Measurements from ENCODE around the gene FANCE. TPM values are rescaled to one million over a fixed set of nuclear protein-coding genes. Genes with fewer than 3 reads are reported as not detected.

Gene FANCE
- polyA plus RNA-seq, 4 donors: 1.6 to 10.3 (median 3.1) TPM

DNA sequence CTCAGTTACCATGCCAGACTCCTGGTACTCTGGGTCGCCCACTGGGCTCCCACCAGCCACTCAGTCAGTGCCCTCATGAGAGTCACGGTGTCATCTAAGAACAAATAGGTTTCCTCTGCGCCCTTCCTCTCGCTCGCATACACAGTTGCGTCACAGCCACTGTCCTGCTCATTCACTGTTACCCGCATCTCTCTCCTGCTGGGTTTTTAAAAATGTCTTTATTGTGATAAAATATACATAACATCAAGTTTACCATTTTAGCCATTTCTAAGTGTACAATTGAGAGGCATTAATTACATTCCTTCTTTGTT, 40.8 kb downstream of the FANCE start:
- no peak for FAIRE-seq
- Histone ChIP-seq H3K36me3 (ENCODE audit: control insufficient read depth in 3 of 3, insufficient read depth in 2 of 3, low read depth in 1 of 3, low read length in 3 of 3) (peaks cover 0 to 43% (median 0%) of the 10 kb centered on the region in 3 donors), H3K4me3 (ENCODE audit: low read depth in 1 of 3, low read length in 3 of 3) (no peak overlapping the region), H3K27ac (ENCODE audit: low read depth in 1 of 3, low read length in 2 of 3) (peak overlapping the region in 2 of 3 donors; percentile 32 to 73), H3K9me3 (ENCODE audit: control insufficient read depth in 2 of 2, insufficient read depth in 1 of 2, low read depth in 1 of 2, low read length in 1 of 2) (no peaks in the 10 kb centered on the region), H3K4me1 (ENCODE audit: control insufficient read depth in 3 of 3, insufficient read depth in 2 of 3, low read depth in 1 of 3, low read length in 2 of 3) (peaks cover 3 to 75% (median 9%) of the 10 kb centered on the region in 3 donors), H3K27me3 (ENCODE audit: control insufficient read depth in 3 of 3, insufficient read depth in 3 of 3, low read length in 3 of 3) (peaks cover 0 to 3% (median 0%) of the 10 kb centered on the region in 3 donors)
- 66 to 91% (median 87%) methylated on average over 7 of the region's 7 CpGs for WGBS, 3 donors
- DNase-seq: no peak

DNA sequence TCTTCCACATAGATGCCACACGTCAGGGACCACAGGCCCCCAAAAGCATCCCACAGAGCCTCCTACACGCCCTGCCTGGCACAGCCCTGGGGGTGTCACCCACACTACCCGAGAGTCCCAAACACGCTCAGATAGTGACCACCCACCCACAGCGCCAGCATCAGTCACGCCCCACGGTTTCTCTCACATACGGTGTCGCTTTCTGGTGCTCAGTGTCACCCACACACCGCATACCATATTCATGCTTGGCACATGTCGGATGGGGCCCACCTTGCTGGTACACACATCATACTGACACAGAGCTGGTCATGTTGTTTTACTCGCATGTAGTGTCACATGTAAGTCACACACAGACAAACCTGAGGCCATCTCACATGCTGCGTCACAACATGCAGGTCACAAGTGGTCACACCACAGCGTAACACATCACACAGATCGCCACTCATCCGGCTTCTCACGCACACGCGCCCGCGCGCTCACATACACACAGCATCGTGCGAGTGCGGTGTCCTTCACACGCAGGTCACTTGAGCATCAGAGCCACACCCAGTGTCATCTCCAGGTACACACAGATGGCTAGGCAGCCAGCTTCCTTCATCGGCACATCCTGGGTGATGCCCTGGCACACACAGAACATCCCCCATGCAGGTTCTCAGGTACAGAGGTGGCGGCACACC, 41.3 kb downstream of the FANCE start:
- peaks cover 0 to 38% (median 0%) of the 10 kb centered on the region in 3 donors for H3K36me3 ChIP-seq (ENCODE audit: control insufficient read depth in 3 of 3, insufficient read depth in 2 of 3, low read depth in 1 of 3, low read length in 3 of 3)
- no peaks in the 10 kb centered on the region for H3K9me3 ChIP-seq (ENCODE audit: control insufficient read depth in 2 of 2, insufficient read depth in 1 of 2, low read depth in 1 of 2, low read length in 1 of 2)
- 77 to 89% (median 78%) methylated on average over 28 of the region's 28 CpGs for WGBS, 3 donors
- no peak overlapping the region for H3K4me3 ChIP-seq (ENCODE audit: low read depth in 1 of 3, low read length in 3 of 3)
- no peak for DNase-seq
- peak overlapping the region in 1 of 3 donors; percentile 0 for H3K27ac ChIP-seq (ENCODE audit: low read depth in 1 of 3, low read length in 2 of 3)
- no peak for FAIRE-seq
- peaks cover 0 to 8% (median 0%) of the 10 kb centered on the region in 3 donors for H3K27me3 ChIP-seq (ENCODE audit: control insufficient read depth in 3 of 3, insufficient read depth in 3 of 3, low read length in 3 of 3)
- H3K4me1 ChIP-seq (ENCODE audit: control insufficient read depth in 3 of 3, insufficient read depth in 2 of 3, low read depth in 1 of 3, low read length in 2 of 3): peaks cover 3 to 75% (median 5%) of the 10 kb centered on the region in 3 donors

DNA sequence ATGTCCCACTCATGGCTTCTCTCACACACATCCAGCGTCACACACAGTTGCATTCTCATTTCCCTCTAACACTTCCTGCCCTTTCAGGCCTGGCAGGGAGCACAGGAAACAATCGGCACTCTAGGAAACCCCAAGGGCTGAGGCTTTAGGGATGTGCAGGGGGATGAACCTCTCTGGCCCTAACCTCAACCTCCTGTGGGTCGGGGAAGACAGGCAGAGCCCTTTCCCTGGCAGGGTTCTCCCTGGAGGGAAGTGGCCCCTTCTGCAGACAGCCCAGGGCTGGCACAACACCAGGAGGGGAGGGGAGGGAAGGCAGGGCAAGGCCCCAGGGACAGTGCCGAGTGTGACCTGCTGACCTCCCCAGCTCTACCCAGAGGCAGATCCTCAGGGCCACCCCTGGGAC, 42.0 kb downstream of the FANCE start:
- WGBS, 3 donors: 10 to 20% (median 10%) methylated on average over 4 of the region's 4 CpGs
- H3K36me3 ChIP-seq (ENCODE audit: control insufficient read depth in 3 of 3, insufficient read depth in 2 of 3, low read depth in 1 of 3, low read length in 3 of 3): peaks cover 0 to 38% (median 0%) of the 10 kb centered on the region in 3 donors
- peak overlapping the region in 1 of 3 donors; percentile 0 for H3K27ac ChIP-seq (ENCODE audit: low read depth in 1 of 3, low read length in 2 of 3)
- peak overlapping the region in 2 of 3 donors; percentile 4 to 10 for H3K4me3 ChIP-seq (ENCODE audit: low read depth in 1 of 3, low read length in 3 of 3)
- H3K4me1 ChIP-seq (ENCODE audit: control insufficient read depth in 3 of 3, insufficient read depth in 2 of 3, low read depth in 1 of 3, low read length in 2 of 3): peaks cover 3 to 77% (median 5%) of the 10 kb centered on the region in 3 donors
- FAIRE-seq: no peak
- peaks cover 0 to 14% (median 0%) of the 10 kb centered on the region in 3 donors for H3K27me3 ChIP-seq (ENCODE audit: control insufficient read depth in 3 of 3, insufficient read depth in 3 of 3, low read length in 3 of 3)
- H3K9me3 ChIP-seq (ENCODE audit: control insufficient read depth in 2 of 2, insufficient read depth in 1 of 2, low read depth in 1 of 2, low read length in 1 of 2): no peaks in the 10 kb centered on the region
- no peak for DNase-seq

DNA sequence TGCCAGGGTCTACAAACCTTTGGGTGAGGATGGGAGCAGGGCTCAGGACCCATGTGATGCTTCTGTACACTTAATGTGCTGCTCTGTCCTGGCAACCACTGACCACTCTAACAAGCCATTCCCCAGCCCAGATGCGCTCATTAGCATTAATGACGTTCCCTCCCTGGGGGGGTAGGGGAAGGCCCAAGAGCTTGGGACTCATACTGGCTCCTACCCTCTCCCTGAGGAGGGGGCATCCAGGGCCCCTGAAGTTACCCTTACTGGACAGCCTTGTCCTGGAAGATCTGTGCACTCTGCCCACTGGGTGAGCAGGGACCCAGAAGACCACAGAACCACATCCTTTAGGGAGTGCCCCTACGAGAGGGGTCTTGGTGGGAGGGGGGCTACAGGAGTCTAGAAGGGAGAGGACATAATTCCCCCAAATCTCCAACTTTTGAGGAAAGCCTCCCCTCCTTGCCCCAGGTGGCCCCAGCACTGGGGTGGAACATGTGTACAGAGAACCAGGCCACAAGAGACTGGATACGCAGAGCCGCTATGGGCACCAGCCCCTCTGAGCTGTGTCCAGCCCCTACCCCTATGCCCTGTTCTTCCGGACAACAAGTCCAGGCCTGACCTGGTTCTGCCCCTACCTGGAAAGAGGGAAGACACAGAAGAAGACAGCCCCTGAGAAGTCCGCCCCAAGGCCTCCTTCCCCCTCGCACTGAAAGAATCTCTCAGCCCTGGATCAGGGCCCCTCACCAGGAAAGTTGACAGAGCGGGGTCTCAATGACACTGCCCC, 43.3 kb downstream of the FANCE start:
- WGBS, 3 donors: 32 to 56% (median 54%) methylated on average over 9 of the region's 9 CpGs
- Histone ChIP-seq H3K9me3 (ENCODE audit: control insufficient read depth in 2 of 2, insufficient read depth in 1 of 2, low read depth in 1 of 2, low read length in 1 of 2) (no peaks in the 10 kb centered on the region), H3K4me1 (ENCODE audit: control insufficient read depth in 3 of 3, insufficient read depth in 2 of 3, low read depth in 1 of 3, low read length in 2 of 3) (peaks cover 3 to 69% (median 5%) of the 10 kb centered on the region in 3 donors), H3K27ac (ENCODE audit: low read depth in 1 of 3, low read length in 2 of 3) (peak overlapping the region; percentile 30 to 94 (median 73)), H3K4me3 (ENCODE audit: low read depth in 1 of 3, low read length in 3 of 3) (peak overlapping the region; percentile 71 to 91 (median 88)), H3K36me3 (ENCODE audit: control insufficient read depth in 3 of 3, insufficient read depth in 2 of 3, low read depth in 1 of 3, low read length in 3 of 3) (peaks cover 0 to 38% (median 0%) of the 10 kb centered on the region in 3 donors), H3K27me3 (ENCODE audit: control insufficient read depth in 3 of 3, insufficient read depth in 3 of 3, low read length in 3 of 3) (peaks cover 0 to 14% (median 0%) of the 10 kb centered on the region in 3 donors)
- FAIRE-seq (no peak), DNase-seq (peak in 1 of 2 donors; percentile 41)

DNA sequence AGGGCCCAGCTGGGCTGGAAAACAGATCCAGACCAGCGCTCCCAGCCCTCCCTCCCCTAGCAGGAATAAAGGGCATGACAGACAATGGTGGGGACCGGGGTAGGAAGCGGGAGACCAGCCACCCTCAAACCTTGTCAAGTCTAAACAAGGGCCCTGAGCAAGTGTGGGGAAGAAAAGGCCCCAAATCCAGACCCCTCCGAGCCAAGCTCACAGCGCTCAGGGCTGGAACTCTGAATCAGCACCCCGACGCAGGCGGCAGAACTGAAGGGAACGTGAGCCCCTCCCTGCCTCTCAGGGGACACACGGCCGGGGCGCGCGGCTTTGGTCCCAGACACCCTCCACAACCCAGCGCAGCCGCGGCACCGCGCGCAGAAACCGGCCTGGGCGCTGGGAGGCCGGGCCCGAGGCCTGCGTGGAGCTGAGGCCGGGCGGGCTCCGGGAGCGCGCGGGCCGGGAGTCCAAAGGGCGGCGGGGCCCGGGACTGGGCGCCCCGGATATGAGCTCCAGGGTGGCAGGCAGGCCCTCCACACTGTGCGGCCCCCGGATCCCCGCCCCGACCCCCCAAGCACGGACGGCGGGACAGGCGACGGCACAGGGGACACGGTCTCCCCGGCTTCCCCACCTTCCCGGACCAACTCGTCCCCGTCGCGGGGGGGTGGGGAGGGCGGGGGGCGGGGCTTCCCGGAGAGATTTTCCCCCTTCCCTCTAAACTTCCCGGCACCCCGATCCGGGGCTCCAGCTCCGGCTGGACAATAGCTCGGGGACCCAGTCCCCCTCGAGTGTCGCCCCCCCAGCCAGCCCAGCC, 44.1 kb downstream of the FANCE start:
- H3K27me3 ChIP-seq (ENCODE audit: control insufficient read depth in 3 of 3, insufficient read depth in 3 of 3, low read length in 3 of 3): peaks cover 0 to 14% (median 0%) of the 10 kb centered on the region in 3 donors
- no peak for FAIRE-seq
- peak overlapping the region; percentile 71 to 91 (median 88) for H3K4me3 ChIP-seq (ENCODE audit: low read depth in 1 of 3, low read length in 3 of 3)
- DNase-seq: peak; percentile 73 to 90
- peak overlapping the region; percentile 73 to 94 (median 89) for H3K27ac ChIP-seq (ENCODE audit: low read depth in 1 of 3, low read length in 2 of 3)
- H3K36me3 ChIP-seq (ENCODE audit: control insufficient read depth in 3 of 3, insufficient read depth in 2 of 3, low read depth in 1 of 3, low read length in 3 of 3): peaks cover 0 to 38% (median 0%) of the 10 kb centered on the region in 3 donors
- H3K9me3 ChIP-seq (ENCODE audit: control insufficient read depth in 2 of 2, insufficient read depth in 1 of 2, low read depth in 1 of 2, low read length in 1 of 2): no peaks in the 10 kb centered on the region
- WGBS, 3 donors: 9 to 31% (median 20%) methylated on average over 15 to 63 of the region's 63 CpGs
- H3K4me1 ChIP-seq (ENCODE audit: control insufficient read depth in 3 of 3, insufficient read depth in 2 of 3, low read depth in 1 of 3, low read length in 2 of 3): peaks cover 3 to 61% (median 5%) of the 10 kb centered on the region in 3 donors

DNA sequence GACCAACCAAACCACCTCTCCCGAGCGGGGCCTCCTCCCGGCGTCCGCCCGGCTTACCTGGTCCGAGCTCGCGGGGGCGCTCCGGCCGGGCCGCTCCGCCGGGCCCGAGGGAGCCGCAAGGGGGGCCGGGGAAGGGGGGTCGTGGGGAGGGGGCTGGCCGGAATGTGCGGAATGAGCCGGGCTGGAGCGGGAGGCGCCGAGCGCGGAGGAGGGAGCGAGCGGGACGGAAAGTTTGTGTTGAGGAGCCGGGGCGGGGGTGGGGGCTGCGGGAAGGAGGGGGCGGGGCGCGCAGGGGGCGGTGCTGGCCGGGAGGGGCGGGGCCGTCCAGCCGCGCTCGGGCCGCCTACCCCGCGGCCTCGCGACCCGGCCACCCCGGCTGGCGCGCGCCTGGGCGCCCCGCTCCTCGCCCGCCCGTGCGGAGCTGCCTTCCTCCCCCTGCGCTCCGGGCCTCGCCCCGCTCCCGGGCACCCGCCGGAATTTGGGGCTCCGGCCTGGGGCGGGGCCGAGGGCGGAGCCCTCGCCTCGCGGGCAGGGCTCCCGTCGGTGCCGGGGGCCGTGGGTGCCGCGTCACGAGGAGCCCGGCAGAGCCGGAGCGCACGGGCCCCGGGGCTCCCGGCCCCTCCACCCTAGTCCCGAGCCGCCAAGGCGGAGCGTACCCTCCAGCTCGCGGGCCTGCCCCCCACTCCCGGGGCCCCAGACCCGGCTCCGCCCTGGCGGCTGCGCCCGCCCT, 44.9 kb downstream of the FANCE start, which contains the start of gene TEAD3:
Gene TEAD3 (minus strand): TSS at position 239 of the 730 bp plus-strand sequence.
- Histone ChIP-seq H3K9me3 (ENCODE audit: control insufficient read depth in 2 of 2, insufficient read depth in 1 of 2, low read depth in 1 of 2, low read length in 1 of 2) (no peaks in the 10 kb centered on the region), H3K4me3 (ENCODE audit: low read depth in 1 of 3, low read length in 3 of 3) (peak within 1 kb of the TSS; percentile 71 to 91 (median 88)), H3K27ac (ENCODE audit: low read depth in 1 of 3, low read length in 2 of 3) (peak within 1 kb of the TSS; percentile 87 to 94 (median 89)), H3K27me3 (ENCODE audit: control insufficient read depth in 3 of 3, insufficient read depth in 3 of 3, low read length in 3 of 3) (peaks cover 0 to 14% (median 0%) of the 10 kb centered on the region in 3 donors), H3K36me3 (ENCODE audit: control insufficient read depth in 3 of 3, insufficient read depth in 2 of 3, low read depth in 1 of 3, low read length in 3 of 3) (peaks cover 0 to 35% (median 0%) of the 10 kb centered on the region in 3 donors), H3K4me1 (ENCODE audit: control insufficient read depth in 3 of 3, insufficient read depth in 2 of 3, low read depth in 1 of 3, low read length in 2 of 3) (peaks cover 3 to 53% (median 4%) of the 10 kb centered on the region in 3 donors)
- 0 to 1% (median 1%) methylated on average over 16 to 98 of the region's 98 CpGs for WGBS, 3 donors
- FAIRE-seq (no peak), DNase-seq (peak; percentile 55 to 86)

DNA sequence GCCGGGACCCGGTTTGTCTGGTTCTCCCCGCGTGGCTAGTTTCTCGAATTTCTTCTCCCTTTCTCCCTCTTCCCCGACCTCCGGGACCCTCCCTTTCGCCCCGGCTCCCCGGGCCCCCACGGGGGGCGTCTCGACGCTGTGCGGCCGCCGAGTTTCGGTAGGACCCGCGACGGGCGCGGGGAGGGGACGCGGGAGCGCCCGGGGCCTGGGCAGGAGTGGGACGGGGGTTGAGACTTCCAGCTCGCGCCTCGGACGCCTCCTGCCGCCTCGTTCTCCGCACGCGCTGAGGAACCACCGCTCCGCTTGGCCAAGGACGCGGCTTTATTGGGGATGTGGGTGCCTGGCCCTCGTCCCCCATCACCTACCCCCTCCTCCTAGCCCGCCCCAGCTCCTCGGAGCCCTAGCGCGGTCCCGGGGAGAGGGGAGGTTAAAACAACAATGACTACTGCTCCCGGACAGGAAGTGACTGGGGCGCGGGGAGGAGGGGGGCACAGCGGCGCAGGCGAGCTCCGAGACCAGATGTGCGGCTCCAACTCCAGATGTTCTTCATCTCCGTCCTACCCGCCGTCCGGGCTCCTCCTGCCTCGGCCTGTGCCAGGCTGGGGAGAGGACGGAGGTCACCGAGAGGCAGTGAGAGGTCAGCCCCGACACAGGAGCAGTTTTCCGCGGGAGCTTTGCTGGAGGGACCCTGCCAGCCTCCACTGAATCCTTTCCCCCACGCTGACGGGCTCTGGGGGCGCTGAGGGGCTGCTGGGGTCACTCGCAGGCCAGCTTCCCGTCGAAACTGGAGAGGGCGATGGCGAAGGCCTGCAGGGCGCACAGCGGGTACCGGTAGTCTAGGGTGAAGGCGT, 45.7 kb downstream of the FANCE start:
- peaks cover 0 to 14% (median 0%) of the 10 kb centered on the region in 3 donors for H3K27me3 ChIP-seq (ENCODE audit: control insufficient read depth in 3 of 3, insufficient read depth in 3 of 3, low read length in 3 of 3)
- no peak for FAIRE-seq

More for the DNA sequence above, 45.7 kb downstream of the FANCE start:
- Histone ChIP-seq H3K9me3 (ENCODE audit: control insufficient read depth in 2 of 2, insufficient read depth in 1 of 2, low read depth in 1 of 2, low read length in 1 of 2) (no peaks in the 10 kb centered on the region), H3K36me3 (ENCODE audit: control insufficient read depth in 3 of 3, insufficient read depth in 2 of 3, low read depth in 1 of 3, low read length in 3 of 3) (peaks cover 0 to 28% (median 0%) of the 10 kb centered on the region in 3 donors), H3K27ac (ENCODE audit: low read depth in 1 of 3, low read length in 2 of 3) (peak overlapping the region; percentile 65 to 87 (median 86)), H3K4me3 (ENCODE audit: low read depth in 1 of 3, low read length in 3 of 3) (peak overlapping the region; percentile 55 to 91 (median 71)), H3K4me1 (ENCODE audit: control insufficient read depth in 3 of 3, insufficient read depth in 2 of 3, low read depth in 1 of 3, low read length in 2 of 3) (peaks cover 0 to 45% (median 3%) of the 10 kb centered on the region in 3 donors)
- 6 to 15% (median 11%) methylated on average over 48 to 77 of the region's 77 CpGs for WGBS, 3 donors
- peak; percentile 20 to 79 for DNase-seq
